Medulla oblongata (tissue), 1 donor: ENCODE measurements around the gene TACC2.

ENCODE experiments used
- DNase-seq: peaks from one replicate; pipeline ENCODE4 v3.0.0-alpha.2; 2015; ENCODE audit errors: extremely low spot score

Gene TACC2

GRCh38 chr10:122168598-122169394 is 179.8 kb downstream of the TACC2 start:
- DNase-seq, result no peak

- no peak for DNase-seq
Measured at GRCh38 chr10:122170802-122171201, 181.8 kb downstream of the TACC2 start.

GRCh38 chr10:122171302-122172075 is 182.5 kb downstream of the TACC2 start:
- DNase-seq, result no peak

GRCh38 chr10:122172361-122173008 is 183.5 kb downstream of the TACC2 start:
- DNase-seq, result no peak

GRCh38 chr10:122173337-122173736 is 184.4 kb downstream of the TACC2 start:
- no peak for DNase-seq

GRCh38 chr10:122173766-122174435 is 184.9 kb downstream of the TACC2 start:
- no peak for DNase-seq

GRCh38 chr10:122176232-122177213 is 187.6 kb downstream of the TACC2 start:
- no peak for DNase-seq

GRCh38 chr10:122178655-122179054 is 189.7 kb downstream of the TACC2 start:
- DNase-seq, result no peak

- no peak for DNase-seq
Measured at GRCh38 chr10:122181041-122181732, 192.2 kb downstream of the TACC2 start.

- no peak for DNase-seq
Measured at GRCh38 chr10:122181876-122182275, 192.9 kb downstream of the TACC2 start.

GRCh38 chr10:122182308-122182707 is 193.3 kb downstream of the TACC2 start:
- no peak for DNase-seq

GRCh38 chr10:122184254-122184653 is 195.3 kb downstream of the TACC2 start:
- DNase-seq, result no peak

- no peak for DNase-seq
Measured at GRCh38 chr10:122185643-122186042, 196.7 kb downstream of the TACC2 start.

GRCh38 chr10:122186816-122187810 is 198.2 kb downstream of the TACC2 start:
- DNase-seq, result no peak

GRCh38 chr10:122188706-122189105 is 199.7 kb downstream of the TACC2 start:
- no peak for DNase-seq

- no peak for DNase-seq
Measured at GRCh38 chr10:122189185-122189584, 200.2 kb downstream of the TACC2 start.

GRCh38 chr10:122190176-122190943 is 201.4 kb downstream of the TACC2 start:
- DNase-seq, result no peak

GRCh38 chr10:122191936-122192541 is 203.1 kb downstream of the TACC2 start:
- peak; percentile 63 for DNase-seq
